Esophagus muscularis mucosa (tissue), 4 donors: Measurements from ENCODE around the gene STEAP4. TPM values are rescaled to one million over a fixed set of nuclear protein-coding genes. Genes with fewer than 3 reads are reported as not detected.

ENCODE experiments used
- DNase-seq: peaks from one replicate; pipeline ENCODE4 v3.0.0-alpha.2; 2017; ENCODE audit errors: extremely low spot score
- H3K27ac ChIP-seq, 4 donors: fragments of 200-600 bp; sonication (generic); replicated peaks in 1 of 4; 1 replicate in 3 of 4; 2 replicates in 1 of 4; pipeline ENCODE4 v1.5.1; 2016 to 2019; ENCODE audit warnings: mild to moderate bottlenecking in 1 of 4
- H3K27me3 ChIP-seq, 4 donors: fragments of 200-600 bp; sonication (generic); one replicate each; pipeline versions ENCODE4 v1.5.1 to v1.6.0; 2016 to 2019
- H3K36me3 ChIP-seq, 4 donors: fragments of 200-600 bp; sonication (generic); one replicate each; pipeline ENCODE4 v1.5.1; 2016 to 2019
- H3K4me1 ChIP-seq, 4 donors: fragments of 200-600 bp; sonication (generic); one replicate each; pipeline ENCODE4 v1.5.1; 2016 to 2019
- H3K4me3 ChIP-seq, 4 donors: fragments of 200-600 bp; sonication (generic); 1 replicate in 2 of 4; 2 replicates in 2 of 4; pipeline ENCODE4 v1.5.1; 2016 to 2019; ENCODE audit warnings: mild to moderate bottlenecking in 4 of 4, moderate library complexity in 1 of 4
- H3K9me3 ChIP-seq, 4 donors: fragments of 200-600 bp; sonication (generic); 1 replicate in 3 of 4; 2 replicates in 1 of 4; pipeline ENCODE4 v1.5.1; 2016 to 2019
- CTCF ChIP-seq, 3 experiments: fragments of 200-600 bp in 2 of 3; fragments of 450-650 bp in 1 of 3; sonication (generic) in 2 of 3; IDR thresholded peaks; one replicate each; pipeline ENCODE4 v1.5.1; 2017 to 2019; ENCODE audit warnings: antibody characterized with exemption in 3 of 3, mild to moderate bottlenecking in 2 of 3, moderate library complexity in 1 of 3
- EP300 ChIP-seq: sonication (generic); formaldehyde crosslinking; IDR thresholded peaks from one replicate; pipeline ENCODE4 v1.6.1; 2017; ENCODE audit warnings: antibody characterized with exemption
- POLR2A ChIP-seq: fragments of 450-650 bp; IDR thresholded peaks from one replicate; pipeline ENCODE4 v1.6.1; 2017; ENCODE audit warnings: antibody characterized with exemption, moderate library complexity, mild to moderate bottlenecking, low read depth
- POLR2AphosphoS5 ChIP-seq, 2 donors: sonication (generic); formaldehyde crosslinking; IDR thresholded peaks; one replicate each; pipeline ENCODE4 v1.6.1; 2017; ENCODE audit warnings: antibody characterized with exemption in 2 of 2
- WGBS: methylation state at CpG from one replicate; pipeline ENCODE4 v1.1.5; 2018; 5-methylcytosine and 5-hydroxymethylcytosine counted together
- intact Hi-C: fragments of 100-400 bp; cut with DNase I; formaldehyde crosslinking; loops from one replicate; pipeline ENCODE4 v1.15.1; 2023
- total RNA-seq, 4 donors: library from RNA; depleted of rRNA; stranded (reverse); fragments of >200 nt; gene quantifications; one replicate each; pipeline versions ENCODE4 v1.1.0 to v1.2.1, GENCODE V29; 2016

Gene STEAP4
- total RNA-seq, 4 donors from 2014 or later, result 21.6 to 72.4 (median 56.6) TPM

GRCh38 chr7:88233828-88234227 lies 72.9 kb downstream of the STEAP4 start:
- Histone ChIP-seq H3K4me3 (no peak overlapping the region), H3K27ac (no peak overlapping the region), H3K4me1 (no peaks in the 10 kb centered on the region), H3K9me3 (no peaks in the 10 kb centered on the region), H3K36me3 (no peaks in the 10 kb centered on the region), H3K27me3 (no peaks in the 10 kb centered on the region)
- TF ChIP-seq POLR2A (no peak), POLR2AphosphoS5 (IDR thresholded peaks at IDR 0.05) (no peak), CTCF (IDR thresholded peaks at IDR 0.05) (no peak), EP300 (no peak)
- DNase-seq, result no peak
- intact Hi-C loops, result no loop called here

- 85% methylated on average over 5 of the region's 5 CpGs for WGBS
- DNase-seq, result no peak
- Histone ChIP-seq H3K27me3 (no peaks in the 10 kb centered on the region), H3K27ac (no peak overlapping the region), H3K9me3 (peaks cover 0 to 6% (median 0%) of the 10 kb centered on the region in 4 donors), H3K4me1 (no peaks in the 10 kb centered on the region), H3K4me3 (no peak overlapping the region), H3K36me3 (no peaks in the 10 kb centered on the region)
- TF ChIP-seq CTCF (IDR thresholded peaks at IDR 0.05) (no peak), POLR2A (no peak), POLR2AphosphoS5 (IDR thresholded peaks at IDR 0.05) (no peak), EP300 (no peak)
- intact Hi-C loops, result no loop called here
Observed at GRCh38 chr7:88230646-88231045, 76.0 kb downstream of the STEAP4 start.

GRCh38 chr7:88229302-88229995 lies 77.2 kb downstream of the STEAP4 start:
- no peaks in the 10 kb centered on the region for H3K27me3 ChIP-seq
- no peaks in the 10 kb centered on the region for H3K4me1 ChIP-seq
- DNase-seq, result no peak
- TF ChIP-seq POLR2AphosphoS5 (IDR thresholded peaks at IDR 0.05), result no peak
- H3K36me3 ChIP-seq, result no peaks in the 10 kb centered on the region
- no peak overlapping the region for H3K4me3 ChIP-seq
- intact Hi-C loops, result no loop called here
- H3K27ac ChIP-seq, result no peak overlapping the region
- H3K9me3 ChIP-seq, result peaks cover 0 to 6% (median 0%) of the 10 kb centered on the region in 4 donors
- 92% methylated on average over 4 of the region's 4 CpGs for WGBS

- WGBS, result 86% methylated on average over 6 of the region's 6 CpGs
Observed at GRCh38 chr7:88226886-88227516, 79.7 kb downstream of the STEAP4 start.

More at GRCh38 chr7:88226886-88227516, 79.7 kb downstream of the STEAP4 start:
- H3K36me3 ChIP-seq, result no peaks in the 10 kb centered on the region
- TF ChIP-seq EP300, result no peak
- TF ChIP-seq POLR2AphosphoS5 (IDR thresholded peaks at IDR 0.05), result no peak
- no peak for TF ChIP-seq CTCF (IDR thresholded peaks at IDR 0.05)
- no peak for TF ChIP-seq POLR2A
- peaks cover 0 to 6% (median 0%) of the 10 kb centered on the region in 4 donors for H3K9me3 ChIP-seq
- H3K27ac ChIP-seq, result no peak overlapping the region
- intact Hi-C loops, result no loop called here
- no peaks in the 10 kb centered on the region for H3K27me3 ChIP-seq
- no peak overlapping the region for H3K4me3 ChIP-seq
- no peaks in the 10 kb centered on the region for H3K4me1 ChIP-seq
- DNase-seq, result no peak
